Measurements from ENCODE around the gene GP1BB.
"Not testable (repeated sequence)": the region's sequence is repeated elsewhere in the genome, so short reads cannot be mapped to it uniquely, and the experiment has no call there.

Gene GP1BB

GRCh38 chr22:19723232-19723982, at the start of gene GP1BB:
Gene GP1BB (plus strand): TSS chr22:19723539. CDS start chr22:19723570, 31 bp downstream.
- Mint-ChIP-seq H3K4me3 (peak within 1 kb of the TSS; percentile 68), H3K36me3 (ENCODE audit: low read depth) (no peaks in the 10 kb centered on the region), H3K27me3 (peaks cover 87% of the 10 kb centered on the region), H3K27ac (no peak within 1 kb of the TSS), H3K9me3 (no peaks in the 10 kb centered on the region), H3K4me1 (ENCODE audit: low read depth) (peaks cover 13% of the 10 kb centered on the region)
- intact Hi-C loops (cut with micrococcal nuclease): no loop called here

GRCh38 chr22:19673660-19674059, 49.7 kb upstream of the GP1BB start:
- Mint-ChIP-seq H3K36me3 (ENCODE audit: low read depth) (no peaks in the 10 kb centered on the region), H3K27me3 (peaks cover 3% of the 10 kb centered on the region), H3K9me3 (peaks cover 7% of the 10 kb centered on the region), H3K4me3 (no peak overlapping the region), H3K4me1 (ENCODE audit: low read depth) (no peaks in the 10 kb centered on the region), H3K27ac (no peak overlapping the region)
- intact Hi-C loops (cut with micrococcal nuclease): no loop called here

- Mint-ChIP-seq H3K36me3 (ENCODE audit: low read depth) (no peaks in the 10 kb centered on the region), H3K27ac (no peak overlapping the region), H3K9me3 (peaks cover 7% of the 10 kb centered on the region), H3K27me3 (peaks cover 3% of the 10 kb centered on the region), H3K4me3 (no peak overlapping the region), H3K4me1 (ENCODE audit: low read depth) (no peaks in the 10 kb centered on the region)
- intact Hi-C loops (cut with micrococcal nuclease): no loop called here
Measured at GRCh38 chr22:19674129-19674928, 49.0 kb upstream of the GP1BB start.

GRCh38 chr22:19674929-19675253, 48.4 kb upstream of the GP1BB start:
- Mint-ChIP-seq H3K9me3 (peaks cover 7% of the 10 kb centered on the region), H3K4me3 (no peak overlapping the region), H3K4me1 (ENCODE audit: low read depth) (no peaks in the 10 kb centered on the region), H3K36me3 (ENCODE audit: low read depth) (no peaks in the 10 kb centered on the region), H3K27me3 (peaks cover 5% of the 10 kb centered on the region), H3K27ac (no peak overlapping the region)
- intact Hi-C loops (cut with micrococcal nuclease): no loop called here

- H3K36me3 Mint-ChIP-seq (ENCODE audit: low read depth): no peaks in the 10 kb centered on the region
- H3K9me3 Mint-ChIP-seq: peaks cover 7% of the 10 kb centered on the region
- no peaks in the 10 kb centered on the region for H3K4me1 Mint-ChIP-seq (ENCODE audit: low read depth)
- intact Hi-C loops (cut with micrococcal nuclease): no loop called here
- no peak overlapping the region for H3K27ac Mint-ChIP-seq
- H3K27me3 Mint-ChIP-seq: peaks cover 6% of the 10 kb centered on the region
- H3K4me3 Mint-ChIP-seq: no peak overlapping the region
Measured at GRCh38 chr22:19675428-19675827, 47.9 kb upstream of the GP1BB start.

- H3K4me3 Mint-ChIP-seq; H3K27ac Mint-ChIP-seq; H3K36me3 Mint-ChIP-seq (ENCODE audit: low read depth); H3K4me1 Mint-ChIP-seq (ENCODE audit: low read depth); intact Hi-C loops (cut with micrococcal nuclease); H3K9me3 Mint-ChIP-seq: not testable (repeated sequence)
- H3K27me3 Mint-ChIP-seq: peaks cover 10% of the 10 kb centered on the region
Measured at GRCh38 chr22:19676437-19676836, 46.9 kb upstream of the GP1BB start.

GRCh38 chr22:19678949-19679521, 44.3 kb upstream of the GP1BB start:
- H3K4me3 Mint-ChIP-seq: no peak overlapping the region
- no peak overlapping the region for H3K27ac Mint-ChIP-seq
- H3K36me3 Mint-ChIP-seq (ENCODE audit: low read depth): no peaks in the 10 kb centered on the region
- H3K4me1 Mint-ChIP-seq (ENCODE audit: low read depth): peaks cover 5% of the 10 kb centered on the region
- intact Hi-C loops (cut with micrococcal nuclease): no loop called here
- H3K27me3 Mint-ChIP-seq: peaks cover 14% of the 10 kb centered on the region
- no peaks in the 10 kb centered on the region for H3K9me3 Mint-ChIP-seq

GRCh38 chr22:19679522-19680101, 43.7 kb upstream of the GP1BB start:
- no peaks in the 10 kb centered on the region for H3K36me3 Mint-ChIP-seq (ENCODE audit: low read depth)
- H3K4me1 Mint-ChIP-seq (ENCODE audit: low read depth): peaks cover 5% of the 10 kb centered on the region
- no peak overlapping the region for H3K27ac Mint-ChIP-seq
- H3K27me3 Mint-ChIP-seq: peaks cover 11% of the 10 kb centered on the region
- no peak overlapping the region for H3K4me3 Mint-ChIP-seq
- intact Hi-C loops (cut with micrococcal nuclease): loop anchor here (5.0 kb wide), 1 partner anchor 38 kb away; no protein-coding TSS in a partner anchor
- no peaks in the 10 kb centered on the region for H3K9me3 Mint-ChIP-seq

GRCh38 chr22:19680287-19680881, 43.0 kb upstream of the GP1BB start:
- intact Hi-C loops (cut with micrococcal nuclease): loop anchor here (5.0 kb wide), 1 partner anchor 37 kb away; no protein-coding TSS in a partner anchor
- H3K27me3 Mint-ChIP-seq: peaks cover 11% of the 10 kb centered on the region
- H3K9me3 Mint-ChIP-seq: no peaks in the 10 kb centered on the region
- H3K27ac Mint-ChIP-seq: no peak overlapping the region
- H3K36me3 Mint-ChIP-seq (ENCODE audit: low read depth): no peaks in the 10 kb centered on the region
- no peak overlapping the region for H3K4me3 Mint-ChIP-seq
- H3K4me1 Mint-ChIP-seq (ENCODE audit: low read depth): peaks cover 5% of the 10 kb centered on the region

- H3K4me3 Mint-ChIP-seq: no peak overlapping the region
- H3K4me1 Mint-ChIP-seq (ENCODE audit: low read depth): peaks cover 5% of the 10 kb centered on the region
- no peaks in the 10 kb centered on the region for H3K9me3 Mint-ChIP-seq
- no peaks in the 10 kb centered on the region for H3K36me3 Mint-ChIP-seq (ENCODE audit: low read depth)
- intact Hi-C loops (cut with micrococcal nuclease): loop anchor here (5.0 kb wide), 1 partner anchor 36 kb away; no protein-coding TSS in a partner anchor
- H3K27me3 Mint-ChIP-seq: peaks cover 11% of the 10 kb centered on the region
- H3K27ac Mint-ChIP-seq: no peak overlapping the region
Measured at GRCh38 chr22:19680911-19681862, 42.2 kb upstream of the GP1BB start.

- intact Hi-C loops (cut with micrococcal nuclease): loop anchor here (5.0 kb wide), 1 partner anchor 35 kb away; no protein-coding TSS in a partner anchor
- H3K36me3 Mint-ChIP-seq (ENCODE audit: low read depth): no peaks in the 10 kb centered on the region
- no peak overlapping the region for H3K27ac Mint-ChIP-seq
- H3K4me1 Mint-ChIP-seq (ENCODE audit: low read depth): peaks cover 5% of the 10 kb centered on the region
- H3K27me3 Mint-ChIP-seq: peaks cover 11% of the 10 kb centered on the region
- H3K9me3 Mint-ChIP-seq: no peaks in the 10 kb centered on the region
- H3K4me3 Mint-ChIP-seq: no peak overlapping the region
Measured at GRCh38 chr22:19681863-19682245, 41.5 kb upstream of the GP1BB start.

- intact Hi-C loops (cut with micrococcal nuclease): no loop called here
- no peaks in the 10 kb centered on the region for H3K36me3 Mint-ChIP-seq (ENCODE audit: low read depth)
- H3K9me3 Mint-ChIP-seq: no peaks in the 10 kb centered on the region
- peaks cover 3% of the 10 kb centered on the region for H3K27me3 Mint-ChIP-seq
- peaks cover 39% of the 10 kb centered on the region for H3K4me1 Mint-ChIP-seq (ENCODE audit: low read depth)
- no peak overlapping the region for H3K27ac Mint-ChIP-seq
- H3K4me3 Mint-ChIP-seq: no peak overlapping the region
Measured at GRCh38 chr22:19686946-19687345, 36.4 kb upstream of the GP1BB start.

Measured in dendritic cell treated with granulocyte-macrophage colony-stimulating factor and Interleukin-4, amounts not matched to agents 40 ng/mL and 50 ng/mL, for 4 days (primary cell).